Upper lobe of right lung (tissue), 1 donor: Measurements from ENCODE around the gene EMILIN3. TPM values are rescaled to one million over a fixed set of nuclear protein-coding genes. Genes with fewer than 3 reads are reported as not detected.

Experiments used
- ATAC-seq: fragments of 200-7000 bp; cut with Tn5 transposase; one replicate; pipeline ENCODE4 v1.9.1; 2020; ENCODE audit warnings: mild to moderate bottlenecking, moderate library complexity
- DNase-seq: peaks from one replicate; pipeline ENCODE4 v3.0.0-alpha.2; 2020
- H3K27ac ChIP-seq: fragments of 200-600 bp; one replicate; pipeline ENCODE4 v1.8.0; 2022
- H3K27me3 ChIP-seq: fragments of 200-600 bp; one replicate; pipeline ENCODE4 v1.8.0; 2022; ENCODE audit warnings: mild to moderate bottlenecking
- H3K36me3 ChIP-seq: fragments of 200-600 bp; one replicate; pipeline ENCODE4 v1.8.0; 2022
- H3K4me1 ChIP-seq: fragments of 200-600 bp; one replicate; pipeline ENCODE4 v1.8.0; 2022
- H3K4me3 ChIP-seq: fragments of 200-600 bp; one replicate; pipeline ENCODE4 v1.8.0; 2022; ENCODE audit warnings: mild to moderate bottlenecking
- H3K9me3 ChIP-seq: fragments of 200-600 bp; one replicate; pipeline ENCODE4 v1.8.0; 2022
- intact Hi-C: fragments of 100-400 bp; cut with DNase I; formaldehyde crosslinking; loops from one replicate; pipeline ENCODE4 v1.11.0; 2022
- total RNA-seq: library from RNA; stranded (reverse); fragmentation: NEBNext Ultra II Directional; extraction: Animal tissue kit (Norgen Biotek cat#: 25700); gene quantifications from one replicate; pipeline ENCODE4 v1.2.1, GENCODE V29; 2021
- TF ChIP-seq, protein P1 (sequence below): fragments of 200-600 bp; IDR thresholded peaks from one replicate; pipeline ENCODE4 v1.8.0; 2022; ENCODE audit warnings: antibody characterized with exemption
- donor health status: DM: no; HTN: yes; CAD: no; lungs with severe emphysema.

Gene EMILIN3
- total RNA-seq, 1 donor from 2014 or later = not detected

DNA sequence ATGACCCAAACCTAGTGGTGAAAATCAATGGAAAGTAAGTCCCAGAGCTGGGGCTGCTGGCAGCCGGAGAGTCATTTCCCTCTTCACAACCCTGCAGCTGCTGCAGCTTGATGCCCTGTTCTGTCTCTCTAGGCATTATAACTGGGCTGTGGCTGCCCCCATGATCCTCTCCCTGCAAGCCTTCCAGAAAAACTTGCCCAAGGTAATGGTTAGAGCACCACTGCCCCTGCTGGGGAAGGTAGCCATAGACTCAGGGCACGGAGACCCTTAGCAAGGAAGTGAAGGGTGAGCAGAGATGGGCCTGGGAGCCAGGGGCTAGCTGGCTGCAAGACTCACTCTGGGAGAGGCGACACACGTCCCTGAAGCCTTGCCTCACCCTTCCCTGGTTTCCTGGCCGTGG is 14.0 kb downstream of the EMILIN3 start:
- TF ChIP-seq, protein P1, sequence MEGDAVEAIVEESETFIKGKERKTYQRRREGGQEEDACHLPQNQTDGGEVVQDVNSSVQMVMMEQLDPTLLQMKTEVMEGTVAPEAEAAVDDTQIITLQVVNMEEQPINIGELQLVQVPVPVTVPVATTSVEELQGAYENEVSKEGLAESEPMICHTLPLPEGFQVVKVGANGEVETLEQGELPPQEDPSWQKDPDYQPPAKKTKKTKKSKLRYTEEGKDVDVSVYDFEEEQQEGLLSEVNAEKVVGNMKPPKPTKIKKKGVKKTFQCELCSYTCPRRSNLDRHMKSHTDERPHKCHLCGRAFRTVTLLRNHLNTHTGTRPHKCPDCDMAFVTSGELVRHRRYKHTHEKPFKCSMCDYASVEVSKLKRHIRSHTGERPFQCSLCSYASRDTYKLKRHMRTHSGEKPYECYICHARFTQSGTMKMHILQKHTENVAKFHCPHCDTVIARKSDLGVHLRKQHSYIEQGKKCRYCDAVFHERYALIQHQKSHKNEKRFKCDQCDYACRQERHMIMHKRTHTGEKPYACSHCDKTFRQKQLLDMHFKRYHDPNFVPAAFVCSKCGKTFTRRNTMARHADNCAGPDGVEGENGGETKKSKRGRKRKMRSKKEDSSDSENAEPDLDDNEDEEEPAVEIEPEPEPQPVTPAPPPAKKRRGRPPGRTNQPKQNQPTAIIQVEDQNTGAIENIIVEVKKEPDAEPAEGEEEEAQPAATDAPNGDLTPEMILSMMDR = no peak
- Histone ChIP-seq H3K36me3 (no peaks in the 10 kb centered on the region), H3K9me3 (no peaks in the 10 kb centered on the region), H3K4me1 (no peaks in the 10 kb centered on the region), H3K4me3 (no peak overlapping the region), H3K27me3 (no peaks in the 10 kb centered on the region), H3K27ac (no peak overlapping the region)
- intact Hi-C loops = no loop called here
- no peak for ATAC-seq
- no peak for DNase-seq

DNA sequence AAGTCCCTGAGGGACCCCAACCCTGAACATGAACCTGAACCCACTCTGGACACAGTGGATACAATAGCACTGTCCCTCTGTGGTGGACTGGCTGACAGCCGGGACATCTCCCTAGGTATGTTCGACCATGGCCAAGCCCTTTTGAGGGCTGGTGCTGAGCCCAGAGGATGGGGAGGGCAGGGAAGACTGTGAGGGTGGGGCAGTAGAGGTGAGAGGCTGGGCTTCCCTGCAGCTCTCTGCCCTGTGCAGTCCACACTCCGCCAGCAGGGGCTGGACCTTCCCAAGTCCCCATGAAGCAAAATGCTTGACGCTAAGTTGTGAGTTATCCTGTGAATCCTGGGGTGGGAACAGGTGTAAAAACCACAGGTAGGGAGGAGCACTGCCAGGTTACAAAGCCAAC is 14.5 kb downstream of the EMILIN3 start:
- Histone ChIP-seq H3K27ac (no peak overlapping the region), H3K4me1 (no peaks in the 10 kb centered on the region), H3K9me3 (no peaks in the 10 kb centered on the region), H3K27me3 (no peaks in the 10 kb centered on the region), H3K4me3 (no peak overlapping the region), H3K36me3 (no peaks in the 10 kb centered on the region)
- TF ChIP-seq, protein P1 = no peak
- no peak for DNase-seq
- no peak for ATAC-seq
- intact Hi-C loops = no loop called here

DNA sequence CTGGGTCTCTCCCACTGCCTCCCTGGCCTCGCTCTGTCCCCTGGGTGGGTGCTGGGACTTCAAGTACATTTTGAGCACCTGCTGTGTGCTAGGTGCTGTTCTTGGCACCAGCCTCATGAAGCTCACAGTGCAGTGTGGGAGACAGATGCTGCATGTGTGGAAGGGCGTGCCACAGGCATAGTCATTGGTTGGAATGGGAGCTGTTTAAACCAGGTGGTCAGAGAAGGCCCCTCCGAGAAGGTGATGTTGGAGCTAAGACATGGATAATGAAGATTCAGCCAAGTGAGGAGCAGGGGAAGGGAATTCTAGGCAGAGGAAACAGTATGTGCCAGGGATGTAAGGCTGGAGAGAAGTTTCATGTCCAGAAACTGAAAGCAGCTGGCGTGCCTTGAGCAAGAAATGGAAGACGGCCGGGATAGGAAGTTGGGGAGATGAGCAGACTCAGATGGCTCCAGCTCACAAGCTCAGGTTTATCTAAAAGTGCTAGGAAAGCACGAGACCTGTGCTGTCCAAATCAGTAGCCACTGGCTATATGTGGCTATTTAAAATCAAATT is 16.1 kb downstream of the EMILIN3 start:
- no peak for DNase-seq

DNA sequence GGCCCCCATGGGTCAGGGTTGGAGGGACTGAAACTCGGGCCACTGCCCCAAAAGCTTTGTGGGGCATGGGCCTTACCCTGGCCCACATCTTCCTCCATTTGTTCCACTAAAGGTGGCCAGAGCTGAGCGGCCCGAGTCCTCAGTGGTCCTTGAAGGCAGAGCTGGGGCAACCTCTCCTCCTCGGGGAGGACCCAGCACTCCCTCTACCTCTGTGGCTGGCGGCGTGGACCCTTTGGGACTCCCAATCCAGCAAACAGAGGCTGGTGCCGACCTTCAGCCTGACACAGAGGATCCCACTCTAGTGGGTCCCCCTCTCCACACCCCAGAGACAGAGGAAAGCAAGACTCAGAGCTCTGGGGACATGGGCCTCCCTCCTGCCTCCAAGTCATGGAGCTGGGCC is 16.7 kb downstream of the EMILIN3 start:
- intact Hi-C loops = no loop called here
- Histone ChIP-seq H3K4me1 (no peaks in the 10 kb centered on the region), H3K36me3 (no peaks in the 10 kb centered on the region), H3K27me3 (no peaks in the 10 kb centered on the region), H3K4me3 (no peak overlapping the region), H3K9me3 (no peaks in the 10 kb centered on the region), H3K27ac (no peak overlapping the region)
- DNase-seq (no peak), ATAC-seq (no peak)
- TF ChIP-seq, protein P1 = no peak

More for the DNA sequence above, 16.1 kb downstream of the EMILIN3 start:
- Histone ChIP-seq H3K27me3 (no peaks in the 10 kb centered on the region), H3K27ac (no peak overlapping the region), H3K4me3 (no peak overlapping the region), H3K36me3 (no peaks in the 10 kb centered on the region), H3K9me3 (no peaks in the 10 kb centered on the region), H3K4me1 (no peaks in the 10 kb centered on the region)
- TF ChIP-seq, protein P1 = no peak
- intact Hi-C loops = no loop called here
- no peak for ATAC-seq

DNA sequence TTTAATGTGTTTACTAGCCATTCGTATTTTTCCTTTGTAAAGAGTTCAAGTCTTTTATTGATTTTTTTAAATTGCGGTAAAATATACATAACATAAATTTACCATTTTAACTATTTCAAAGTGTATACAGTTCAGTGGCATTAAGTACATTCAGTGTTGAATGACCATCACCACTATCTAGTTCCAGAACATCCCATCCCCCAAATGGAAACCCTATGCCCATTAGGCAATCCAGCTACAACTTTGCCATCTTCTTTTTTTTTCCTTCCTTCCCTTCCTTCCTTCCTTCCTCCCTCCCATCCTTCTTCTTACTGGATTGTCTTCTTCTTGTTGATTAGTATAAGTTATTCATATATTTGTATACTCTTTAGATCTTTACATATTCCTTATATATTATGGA is 17.4 kb downstream of the EMILIN3 start:
- no peaks in the 10 kb centered on the region for H3K4me1 ChIP-seq
- H3K27me3 ChIP-seq = no peaks in the 10 kb centered on the region
- H3K36me3 ChIP-seq = no peaks in the 10 kb centered on the region
- no peak for DNase-seq
- no peak for ATAC-seq
- H3K4me3 ChIP-seq = no peak overlapping the region
- no peaks in the 10 kb centered on the region for H3K9me3 ChIP-seq
- TF ChIP-seq, protein P1 = no peak
- H3K27ac ChIP-seq = no peak overlapping the region
- intact Hi-C loops = no loop called here
